Measurements from ENCODE around the gene PLA2G4D.

Gene PLA2G4D

GRCh38 chr15:42104095-42104891 is 9.9 kb upstream of the PLA2G4D start:
- Histone ChIP-seq H3K79me2 (no peaks in the 10 kb centered on the region), H3K9ac (no peak overlapping the region), H3K4me2 (ENCODE audit: low read length) (no peak overlapping the region), H2AFZ (no peak overlapping the region), H3K4me3 (ENCODE audit: low read depth, low read length) (no peak overlapping the region), H3K36me3 (ENCODE audit: control insufficient read depth, insufficient read depth, low read length) (no peaks in the 10 kb centered on the region), H3K4me1 (no peaks in the 10 kb centered on the region), H3K9me3 (ENCODE audit: control insufficient read depth, low read length) (no peaks in the 10 kb centered on the region), H3K27ac (no peak overlapping the region), H3K27me3 (ENCODE audit: control insufficient read depth, insufficient read depth, low read length) (no peaks in the 10 kb centered on the region)
- TF ChIP-seq CTCF (IDR thresholded peaks at IDR 0.05), result no peak

GRCh38 chr15:42102646-42103235 is 8.4 kb upstream of the PLA2G4D start:
- Histone ChIP-seq H3K36me3 (ENCODE audit: control insufficient read depth, insufficient read depth, low read length) (no peaks in the 10 kb centered on the region), H2AFZ (no peak overlapping the region), H3K9me3 (ENCODE audit: control insufficient read depth, low read length) (no peaks in the 10 kb centered on the region), H3K27ac (no peak overlapping the region), H3K4me3 (ENCODE audit: low read depth, low read length) (no peak overlapping the region), H3K4me1 (no peaks in the 10 kb centered on the region), H3K79me2 (no peaks in the 10 kb centered on the region), H3K4me2 (ENCODE audit: low read length) (no peak overlapping the region), H3K9ac (no peak overlapping the region), H3K27me3 (ENCODE audit: control insufficient read depth, insufficient read depth, low read length) (no peaks in the 10 kb centered on the region)
- TF ChIP-seq CTCF (IDR thresholded peaks at IDR 0.05), result no peak

GRCh38 chr15:42101861-42102260 is 7.5 kb upstream of the PLA2G4D start:
- Histone ChIP-seq H3K36me3 (ENCODE audit: control insufficient read depth, insufficient read depth, low read length) (no peaks in the 10 kb centered on the region), H3K79me2 (no peaks in the 10 kb centered on the region), H3K4me1 (no peaks in the 10 kb centered on the region), H2AFZ (no peak overlapping the region), H3K9ac (no peak overlapping the region), H3K27ac (no peak overlapping the region), H3K4me2 (ENCODE audit: low read length) (no peak overlapping the region), H3K9me3 (ENCODE audit: control insufficient read depth, low read length) (no peaks in the 10 kb centered on the region), H3K4me3 (ENCODE audit: low read depth, low read length) (no peak overlapping the region), H3K27me3 (ENCODE audit: control insufficient read depth, insufficient read depth, low read length) (no peaks in the 10 kb centered on the region)
- no peak for TF ChIP-seq CTCF (IDR thresholded peaks at IDR 0.05)

GRCh38 chr15:42100021-42100800 is 5.8 kb upstream of the PLA2G4D start:
- Histone ChIP-seq H3K9me3 (ENCODE audit: control insufficient read depth, low read length) (no peaks in the 10 kb centered on the region), H2AFZ (no peak overlapping the region), H3K27me3 (ENCODE audit: control insufficient read depth, insufficient read depth, low read length) (no peaks in the 10 kb centered on the region), H3K4me2 (ENCODE audit: low read length) (no peak overlapping the region), H3K27ac (no peak overlapping the region), H3K4me1 (no peaks in the 10 kb centered on the region), H3K79me2 (no peaks in the 10 kb centered on the region), H3K4me3 (ENCODE audit: low read depth, low read length) (no peak overlapping the region), H3K36me3 (ENCODE audit: control insufficient read depth, insufficient read depth, low read length) (no peaks in the 10 kb centered on the region), H3K9ac (no peak overlapping the region)
- no peak for TF ChIP-seq CTCF (IDR thresholded peaks at IDR 0.05)

All from parathyroid adenoma (tissue), 2 donors.